ENCODE data around the gene REL.

Gene REL

GRCh38 chr2:60963190-60963589, 81.8 kb downstream of the REL start:
- no peak for DNase-seq (ENCODE audit: low read depth in 2 of 2, low spot score in 1 of 2)

GRCh38 chr2:60964651-60965498, 83.5 kb downstream of the REL start:
- DNase-seq (ENCODE audit: low read depth in 2 of 2, low spot score in 1 of 2): no peak

- DNase-seq (ENCODE audit: low read depth in 2 of 2, low spot score in 1 of 2): no peak
These were observed 84.1 kb downstream of the REL start for GRCh38 chr2:60965499-60965785.

- no peak for DNase-seq (ENCODE audit: low read depth in 2 of 2, low spot score in 1 of 2)
These were observed 85.4 kb downstream of the REL start for GRCh38 chr2:60966507-60967405.

- no peak for DNase-seq (ENCODE audit: low read depth in 2 of 2, low spot score in 1 of 2)
These were observed 91.7 kb downstream of the REL start for GRCh38 chr2:60972889-60973656.

GRCh38 chr2:60973705-60974104, 92.3 kb downstream of the REL start:
- DNase-seq (ENCODE audit: low read depth in 2 of 2, low spot score in 1 of 2): no peak

GRCh38 chr2:60974652-60975051, 93.3 kb downstream of the REL start:
- no peak for DNase-seq (ENCODE audit: low read depth in 2 of 2, low spot score in 1 of 2)
